ENCODE results near the gene RBP4. TPM values are rescaled to one million over a fixed set of nuclear protein-coding genes. Genes with fewer than 3 reads are reported as not detected.

Gene RBP4
- total RNA-seq, 1 donor from 2014 or later = 12.8 TPM

Other genes starting within 250 kb of the RBP4 start
- 34.4 TPM for gene MYOF, start 118.9 kb downstream of the RBP4 start, total RNA-seq
- 1.4 TPM for gene CEP55, start 104.6 kb downstream of the RBP4 start, total RNA-seq
- gene FFAR4, start 34.6 kb downstream of the RBP4 start, total RNA-seq = 0.24 TPM
- not detected for gene PDE6C, start 11.3 kb upstream of the RBP4 start, total RNA-seq
- gene FRA10AC1, start 101.4 kb upstream of the RBP4 start, total RNA-seq = 16.8 TPM
- gene LGI1, start 156.7 kb upstream of the RBP4 start, total RNA-seq = not detected

Measured in Right ventricle myocardium inferior (tissue), 1 donor.